Activated naive CD4-positive, alpha-beta T cell (primary cell): Measurements from ENCODE around the gene AGPAT4.

Source experiments
- DNase-seq, 4 experiments: peaks; one replicate each; lab custom pipeline; 2025; lab: John Stamatoyannopoulos, UW

Gene AGPAT4

DNA sequence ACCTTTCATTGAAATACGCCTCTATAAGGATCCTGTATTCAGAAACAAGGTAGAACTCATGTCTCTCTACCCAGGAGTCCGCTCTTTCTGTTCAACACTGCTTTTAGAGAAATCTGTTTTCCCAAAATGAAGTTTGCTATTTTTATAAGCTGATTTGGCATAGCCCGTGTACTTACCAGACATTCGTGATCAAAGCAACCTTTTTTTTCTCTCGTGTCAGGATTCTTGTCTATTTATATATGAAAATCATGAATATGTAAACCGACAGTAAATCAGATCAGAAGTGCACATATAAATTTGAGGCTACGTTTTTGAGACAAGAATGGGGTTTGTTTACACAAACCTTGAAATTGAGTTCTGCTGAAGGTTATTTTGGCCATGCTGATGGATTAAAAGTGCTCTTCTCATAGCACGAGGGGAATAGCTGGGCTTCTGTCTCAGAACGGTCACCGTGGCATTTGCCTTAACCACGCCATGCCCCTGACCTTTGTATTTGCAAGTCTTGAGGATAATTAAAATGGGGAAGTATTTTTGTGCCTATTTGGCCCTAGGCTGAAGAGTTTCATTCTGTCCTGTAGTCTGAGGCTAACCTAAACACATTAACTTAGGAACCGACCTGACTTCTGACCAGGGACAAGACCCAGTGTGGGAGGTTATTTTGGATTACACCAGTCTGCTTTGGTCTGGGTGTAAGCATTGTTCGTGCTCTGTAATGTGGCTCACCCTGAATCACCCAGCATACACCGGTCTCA lies 163.7 kb downstream of the AGPAT4 start:
- no peak for DNase-seq

GRCh38 chr6:161109366-161109765 lies 164.5 kb downstream of the AGPAT4 start:
- DNase-seq = no peak

- DNase-seq = no peak
These were observed 164.9 kb downstream of the AGPAT4 start for GRCh38 chr6:161108916-161109315.

DNA sequence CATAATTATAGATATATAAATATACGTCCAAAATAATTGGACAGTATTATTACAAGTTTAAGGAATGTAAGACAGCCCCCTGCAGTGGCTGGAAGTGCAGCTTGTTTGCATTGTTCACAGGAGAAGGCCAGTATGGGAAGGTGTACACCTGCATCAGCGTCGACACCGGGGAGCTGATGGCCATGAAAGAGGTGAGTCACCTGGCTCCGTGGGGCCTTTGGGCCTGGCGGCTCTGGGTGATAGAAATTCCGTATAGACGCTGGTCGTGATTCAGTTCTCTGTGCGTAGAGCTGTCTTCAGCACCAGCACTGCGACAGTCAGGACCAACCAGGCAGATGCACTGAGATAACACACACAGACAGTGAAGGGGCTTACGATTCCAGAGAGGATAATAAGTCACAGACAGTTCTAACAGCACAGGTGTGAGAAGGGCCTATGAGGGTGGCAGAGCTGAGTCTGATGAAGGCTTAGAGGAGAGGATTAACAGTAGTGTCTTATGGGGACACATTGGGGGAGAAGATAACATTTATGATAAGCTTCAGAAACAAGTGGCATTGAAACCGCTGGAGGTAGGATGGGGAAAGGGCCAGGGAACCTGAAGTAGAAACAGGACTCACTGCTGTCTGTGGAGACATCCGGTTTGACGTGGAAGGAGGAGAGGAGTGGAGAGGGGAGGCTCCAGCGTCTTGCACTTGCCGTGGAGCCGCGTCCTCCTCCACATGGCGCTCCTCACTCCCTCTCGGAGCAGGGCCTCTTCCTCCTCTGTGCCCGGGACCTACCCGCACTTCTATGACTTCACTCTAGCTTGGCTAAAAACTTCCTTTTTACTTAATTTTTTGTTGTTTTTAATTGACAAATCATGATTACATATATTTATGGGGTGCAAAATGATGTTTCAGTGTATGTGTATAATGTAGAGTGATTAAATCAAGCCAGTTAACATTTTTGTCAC lies 165.8 kb downstream of the AGPAT4 start:
- DNase-seq = no peak

- DNase-seq = no peak
These were observed 168.5 kb downstream of the AGPAT4 start for GRCh38 chr6:161105408-161105807.

GRCh38 chr6:161104966-161105365 lies 168.9 kb downstream of the AGPAT4 start:
- DNase-seq = no peak

DNA sequence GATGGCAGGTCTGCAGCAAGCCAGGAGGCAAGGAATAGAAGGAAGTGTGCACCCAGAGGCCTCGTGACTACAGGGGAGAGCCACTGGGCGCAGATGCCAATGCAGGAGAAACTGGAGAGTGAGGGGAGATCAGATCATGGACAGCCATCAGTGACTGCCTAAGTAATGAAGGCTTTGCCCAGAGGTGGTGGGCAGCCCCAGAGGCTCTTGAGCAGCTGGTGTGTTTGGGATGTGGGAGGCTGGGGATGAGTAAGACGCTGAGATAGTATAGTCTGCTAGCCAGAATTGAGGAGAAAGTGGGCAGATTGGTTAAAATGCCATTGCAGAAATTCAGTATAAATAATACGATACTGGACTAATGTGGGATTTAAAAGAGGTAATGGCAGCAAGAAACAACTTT lies 170.4 kb downstream of the AGPAT4 start:
- DNase-seq = no peak

DNA sequence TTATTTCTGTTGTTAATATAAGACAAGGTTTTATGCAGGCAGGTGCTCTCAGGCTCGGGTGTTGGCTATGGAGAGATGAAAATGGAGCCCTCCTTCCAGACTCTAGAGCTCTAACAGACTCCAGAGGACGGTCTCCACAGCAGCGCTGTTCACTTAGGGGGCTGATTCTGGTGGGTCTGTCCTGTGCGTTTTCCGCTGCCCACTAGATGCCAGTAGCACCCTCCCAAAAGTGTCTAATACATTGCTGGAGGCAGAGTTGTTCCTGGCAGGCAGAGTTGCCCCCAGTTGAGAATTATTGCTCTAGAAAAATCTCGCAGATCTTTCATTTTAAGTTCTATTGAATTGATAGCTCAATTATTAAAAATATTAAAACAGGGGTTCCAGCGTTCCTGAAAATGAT lies 172.3 kb downstream of the AGPAT4 start:
- DNase-seq = no peak

- DNase-seq = no peak
These were observed 173.8 kb downstream of the AGPAT4 start for GRCh38 chr6:161100072-161100471.

- no peak for DNase-seq
These were observed 177.9 kb downstream of the AGPAT4 start for GRCh38 chr6:161095916-161096315.

DNA sequence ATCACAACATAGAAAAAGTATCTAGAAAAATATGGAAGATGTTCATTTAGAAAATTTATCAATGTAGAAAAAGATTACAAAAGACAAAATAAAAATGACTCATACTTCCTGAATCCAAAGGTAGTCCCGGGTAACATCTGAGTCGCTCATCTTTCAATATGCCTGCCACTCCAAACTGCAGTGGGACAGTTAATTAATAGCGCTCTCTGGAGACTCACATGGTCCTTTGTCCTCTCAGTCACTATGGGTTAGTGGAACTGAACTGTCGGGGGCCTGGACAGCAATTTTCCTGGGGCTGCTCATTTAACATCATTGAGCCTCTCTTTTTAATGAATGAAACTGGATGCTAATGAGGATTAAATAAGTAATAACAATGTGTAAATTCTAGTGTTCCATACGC lies 178.9 kb downstream of the AGPAT4 start:
- no peak for DNase-seq

GRCh38 chr6:161091972-161092701 lies 181.7 kb downstream of the AGPAT4 start:
- DNase-seq = no peak

DNA sequence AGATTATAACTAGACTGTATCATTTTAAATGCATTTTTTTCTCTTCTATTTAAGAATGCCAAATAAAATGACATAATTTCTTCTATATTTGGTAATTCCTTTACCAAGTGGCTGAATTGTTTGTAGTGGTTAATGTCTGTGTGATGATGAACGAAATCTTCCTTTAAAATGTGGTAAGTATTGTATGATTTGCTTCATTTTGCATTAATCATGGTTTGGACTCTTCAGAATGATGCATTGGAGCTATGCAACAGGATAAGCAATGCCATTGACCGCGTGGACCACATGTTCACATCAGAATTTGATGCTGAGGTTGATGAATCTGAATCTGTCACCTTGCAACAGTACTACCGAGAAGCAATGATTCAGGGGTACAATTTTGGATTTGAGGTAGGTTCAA lies 182.7 kb downstream of the AGPAT4 start:
- no peak for DNase-seq

GRCh38 chr6:161088676-161089328 lies 185.1 kb downstream of the AGPAT4 start:
- no peak for DNase-seq

DNA sequence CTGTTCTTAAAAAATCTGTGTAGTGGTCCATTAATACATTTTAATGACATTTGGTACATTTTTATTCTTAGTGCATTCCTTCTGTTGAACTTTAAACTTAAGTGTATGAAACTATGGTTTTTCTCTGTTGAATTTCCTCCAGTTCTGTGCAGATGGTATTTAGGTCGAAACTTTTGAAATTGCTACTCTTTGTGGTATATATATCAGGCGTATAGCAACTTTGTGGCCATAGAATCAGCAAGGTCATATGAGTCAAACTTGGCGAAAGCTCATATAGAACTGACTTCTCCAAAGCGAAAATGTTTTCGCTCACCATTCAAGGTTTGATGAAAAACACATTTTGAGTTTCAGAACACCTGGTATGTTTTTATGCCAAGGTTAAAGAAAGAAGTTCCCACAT lies 188.6 kb downstream of the AGPAT4 start:
- no peak for DNase-seq

DNA sequence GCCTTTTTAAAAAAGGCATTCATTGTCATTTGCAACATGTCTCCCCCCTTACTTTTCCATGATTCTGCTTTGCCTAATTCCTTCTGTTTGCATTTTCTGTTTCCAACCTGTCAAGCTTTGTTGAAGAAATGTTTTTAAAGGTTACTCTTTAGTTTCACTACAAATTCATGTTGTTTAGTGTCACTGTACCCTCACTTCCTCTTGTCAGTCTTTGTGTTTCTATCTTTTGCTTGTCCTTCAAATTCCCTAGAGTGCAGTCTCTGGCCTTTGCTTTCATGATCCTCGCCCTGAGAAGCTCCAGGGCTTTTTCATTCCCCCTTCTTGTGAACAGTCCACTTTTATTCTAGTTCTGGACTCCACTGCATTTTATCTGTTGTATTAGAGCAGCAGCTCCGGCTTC lies 191.6 kb downstream of the AGPAT4 start:
- no peak for DNase-seq

GRCh38 chr6:161080263-161080970 lies 193.4 kb downstream of the AGPAT4 start:
- DNase-seq = no peak
